DOHH2 (cell line): ENCODE results near the gene SLC29A3.

Experiments used
- H3F3A ChIP-seq: fragments of 200-600 bp; sonication (generic), shearing (Covaris generic); 2 replicates; pipeline ENCODE4 v1.6.0; 2016; ENCODE audit warnings: antibody characterized with exemption, mild to moderate bottlenecking; ENCODE audit not compliant: control insufficient read depth, insufficient read depth
- H3K27ac ChIP-seq: fragments of 200-600 bp; sonication (generic); 2 replicates; pipeline ENCODE4 v1.5.1; 2014; ENCODE audit warnings: low read depth, mild to moderate bottlenecking, low read length, moderate library complexity
- H3K27me3 ChIP-seq: fragments of 200-600 bp; sonication (generic); 2 replicates; pipeline ENCODE4 v1.6.1; 2014; ENCODE audit warnings: mild to moderate bottlenecking, low read length, mixed read lengths; ENCODE audit not compliant: control insufficient read depth
- H3K36me3 ChIP-seq: fragments of 200-600 bp; sonication (generic); 2 replicates; pipeline ENCODE4 v1.6.1; 2014; ENCODE audit warnings: mild to moderate bottlenecking, low read length, moderate library complexity, mixed read lengths; ENCODE audit not compliant: control insufficient read depth
- H3K4me1 ChIP-seq: fragments of 200-600 bp; sonication (generic); 2 replicates; pipeline ENCODE4 v1.6.1; 2014; ENCODE audit warnings: mild to moderate bottlenecking, low read length, mixed read lengths; ENCODE audit not compliant: control insufficient read depth
- H3K4me2 ChIP-seq: fragments of 200-600 bp; sonication (generic); 2 replicates; pipeline ENCODE4 v1.6.0; 2014; ENCODE audit warnings: mild to moderate bottlenecking, low read length, moderate library complexity
- H3K4me3 ChIP-seq: fragments of 200-600 bp; sonication (generic); 2 replicates; pipeline ENCODE4 v1.5.1; 2014; ENCODE audit warnings: mild to moderate bottlenecking, low read length, mixed read lengths
- H3K79me2 ChIP-seq: fragments of 200-600 bp; sonication (generic); 2 replicates; pipeline ENCODE4 v1.6.1; 2014; ENCODE audit warnings: mild to moderate bottlenecking, low read length, mixed read lengths; ENCODE audit not compliant: control insufficient read depth
- H3K9me2 ChIP-seq: fragments of 200-600 bp; sonication (generic); replicated peaks from 2 replicates; pipeline ENCODE4 v1.6.1; 2014; ENCODE audit warnings: mild to moderate bottlenecking, low read length, mixed read lengths; ENCODE audit not compliant: control insufficient read depth
- H3K9me3 ChIP-seq: fragments of 200-600 bp; sonication (generic); 2 replicates; pipeline ENCODE4 v1.6.1; 2014; ENCODE audit warnings: antibody characterized with exemption, low read length, mixed read lengths; ENCODE audit not compliant: control insufficient read depth, insufficient read depth
- H4K20me1 ChIP-seq: fragments of 200-600 bp; sonication (generic); 2 replicates; pipeline ENCODE4 v1.6.0; 2014; ENCODE audit warnings: low read depth, mild to moderate bottlenecking, antibody characterized with exemption, low read length, moderate library complexity; ENCODE audit not compliant: control insufficient read depth, insufficient read depth
- CTCF ChIP-seq: fragments of 200-600 bp; sonication (generic); IDR thresholded peaks from one replicate; pipeline ENCODE4 v1.5.1; 2014; ENCODE audit warnings: antibody characterized with exemption, mild to moderate bottlenecking, low read depth, low read length; ENCODE audit not compliant: poor library complexity, severe bottlenecking
- EZH2phosphoT487 ChIP-seq: fragments of 200-600 bp; sonication (generic); IDR thresholded peaks from 2 replicates; pipeline ENCODE4 v1.6.1; 2017; ENCODE audit warnings: borderline replicate concordance, mild to moderate bottlenecking, antibody characterized with exemption, low read length, moderate library complexity, mixed read lengths

SLC29A3 gene

GRCh38 chr10:71346731-71347130 lies 27.7 kb downstream of the SLC29A3 start:
- TF ChIP-seq EZH2phosphoT487 (no peak), CTCF (no peak)
- Histone ChIP-seq H4K20me1 (no peaks in the 10 kb centered on the region), H3K36me3 (no peaks in the 10 kb centered on the region), H3K79me2 (no peaks in the 10 kb centered on the region), H3K27me3 (no peaks in the 10 kb centered on the region), H3K27ac (no peak overlapping the region), H3K9me2 (no peaks in the 10 kb centered on the region), H3K4me1 (no peaks in the 10 kb centered on the region), H3F3A (no peaks in the 10 kb centered on the region), H3K4me2 (no peak overlapping the region), H3K4me3 (no peak overlapping the region), H3K9me3 (no peaks in the 10 kb centered on the region)

DNA sequence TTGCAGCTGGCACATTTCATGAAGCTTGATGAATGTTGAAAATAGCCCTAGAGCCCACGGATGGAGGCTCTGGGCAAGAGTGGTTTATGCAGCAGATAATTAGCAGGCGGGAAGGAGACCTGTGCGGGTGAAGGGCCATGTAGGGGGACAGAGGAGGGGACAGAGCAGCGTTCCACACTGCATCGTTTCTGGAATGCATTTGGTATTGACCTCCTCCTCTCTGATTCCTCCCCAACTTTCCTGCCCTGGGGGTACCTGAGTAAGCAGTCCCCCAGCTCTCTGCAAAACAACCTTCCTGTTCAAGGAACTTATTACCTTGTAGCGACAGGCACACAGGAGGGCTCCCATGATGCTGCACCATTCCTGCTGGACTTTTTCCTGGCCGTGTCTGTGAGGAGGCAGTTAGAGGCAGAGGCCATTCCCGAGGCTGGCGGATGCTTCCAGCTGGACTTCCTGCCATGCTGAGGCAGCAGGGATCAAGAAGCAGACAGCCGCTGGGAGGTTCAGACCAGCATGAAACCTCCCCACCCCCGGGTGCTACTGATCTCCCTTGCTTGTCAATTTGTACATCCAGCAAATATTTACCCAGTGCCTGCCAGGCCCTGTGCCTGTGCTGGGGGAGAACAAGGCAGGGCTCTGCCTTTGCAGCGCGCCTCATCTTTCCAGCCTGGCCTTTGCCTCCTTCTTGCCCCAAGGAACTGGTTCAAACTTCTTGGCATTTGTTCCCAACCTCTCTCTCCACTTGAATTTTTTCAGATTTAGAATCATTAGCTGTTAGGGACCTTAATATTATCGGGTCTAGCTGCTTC lies 28.7 kb downstream of the SLC29A3 start:
- Histone ChIP-seq H3K4me1 (no peaks in the 10 kb centered on the region), H3K9me2 (no peaks in the 10 kb centered on the region), H3K4me3 (no peak overlapping the region), H3F3A (no peaks in the 10 kb centered on the region), H3K27me3 (no peaks in the 10 kb centered on the region), H3K27ac (no peak overlapping the region), H3K4me2 (no peak overlapping the region), H3K79me2 (no peaks in the 10 kb centered on the region), H3K36me3 (no peaks in the 10 kb centered on the region), H4K20me1 (no peaks in the 10 kb centered on the region), H3K9me3 (no peaks in the 10 kb centered on the region)
- TF ChIP-seq EZH2phosphoT487 (no peak), CTCF (no peak)

GRCh38 chr10:71348850-71349249 lies 29.8 kb downstream of the SLC29A3 start:
- Histone ChIP-seq H3K4me3 (no peak overlapping the region), H3K9me2 (no peaks in the 10 kb centered on the region), H4K20me1 (no peaks in the 10 kb centered on the region), H3K27ac (no peak overlapping the region), H3K27me3 (no peaks in the 10 kb centered on the region), H3F3A (no peaks in the 10 kb centered on the region), H3K4me2 (no peak overlapping the region), H3K79me2 (no peaks in the 10 kb centered on the region), H3K36me3 (no peaks in the 10 kb centered on the region), H3K9me3 (no peaks in the 10 kb centered on the region), H3K4me1 (no peaks in the 10 kb centered on the region)
- no peak for TF ChIP-seq EZH2phosphoT487
- no peak for TF ChIP-seq CTCF
